SK-N-MC (cell line): ENCODE results near the gene KIAA1191.

ENCODE experiments used
- DNase-seq: peaks from one replicate; pipeline ENCODE4 v3.0.0-alpha.2; 2011; ENCODE audit warnings: low read depth, low spot score
- H3K27ac ChIP-seq: fragments of 200-600 bp; sonication (generic); 2 replicates; pipeline ENCODE4 v1.5.1; 2016; ENCODE audit warnings: mixed run types
- H3K36me3 ChIP-seq: fragments of 200-600 bp; sonication (generic); 2 replicates; pipeline ENCODE4 v1.6.1; 2017; ENCODE audit warnings: antibody characterized with exemption, low read length, mixed read lengths; ENCODE audit not compliant: insufficient read depth
- H3K4me3 ChIP-seq: fragments of 200-600 bp; sonication (generic); 2 replicates; pipeline ENCODE4 v1.5.1; 2016
- H3K9ac ChIP-seq: fragments of 200-600 bp; sonication (generic); 2 replicates; pipeline ENCODE4 v1.8.0; 2017; ENCODE audit warnings: mixed run types, mixed read lengths; ENCODE audit not compliant: insufficient read length
- H3K9me3 ChIP-seq: fragments of 200-600 bp; sonication (generic); 2 replicates; pipeline ENCODE4 v1.6.1; 2017; ENCODE audit warnings: low read depth, mild to moderate bottlenecking, antibody characterized with exemption, low read length, moderate library complexity, mixed read lengths
- EZH2 ChIP-seq: fragments of 200-600 bp; sonication (generic); IDR thresholded peaks from one replicate; pipeline ENCODE4 v1.6.1; 2017; ENCODE audit warnings: antibody characterized with exemption
- FOXP2 ChIP-seq: optimal IDR thresholded peaks from 2 replicates; pipeline ENCODE3; 2011; ENCODE audit warnings: mild to moderate bottlenecking, moderate library complexity; ENCODE audit not compliant: insufficient read depth; ENCODE audit errors: extremely low read length, control extremely low read depth
- POLR2AphosphoS5 ChIP-seq: IDR thresholded peaks from 2 replicates; pipeline ENCODE4 v1.6.1; 2012; ENCODE audit warnings: mild to moderate bottlenecking, low read depth, low read length, borderline replicate concordance

The KIAA1191 gene

GRCh38 chr5:176379881-176380280 lies 18.3 kb upstream of the KIAA1191 start:
- peak overlapping the region; percentile 40; the same call in 1 of the 2 replicates for H3K27ac ChIP-seq
- H3K36me3 ChIP-seq = peaks cover 52% of the 10 kb centered on the region
- H3K9ac ChIP-seq = no peak overlapping the region
- no peaks in the 10 kb centered on the region for H3K9me3 ChIP-seq
- no peak for DNase-seq
- TF ChIP-seq FOXP2 = no peak
- TF ChIP-seq POLR2AphosphoS5 = no peak
- TF ChIP-seq EZH2 = no peak
- no peak overlapping the region for H3K4me3 ChIP-seq

GRCh38 chr5:176373100-176373818 lies 11.7 kb upstream of the KIAA1191 start:
- Histone ChIP-seq H3K9ac (no peak overlapping the region), H3K4me3 (no peak overlapping the region), H3K36me3 (peaks cover 4% of the 10 kb centered on the region; the same call in 1 of the 2 replicates), H3K27ac (no peak overlapping the region), H3K9me3 (no peaks in the 10 kb centered on the region)
- DNase-seq = no peak
- TF ChIP-seq POLR2AphosphoS5 (no peak), FOXP2 (no peak), EZH2 (no peak)

GRCh38 chr5:176371621-176372539 lies 10.3 kb upstream of the KIAA1191 start:
- TF ChIP-seq FOXP2 (no peak), POLR2AphosphoS5 (no peak), EZH2 (no peak)
- Histone ChIP-seq H3K36me3 (peaks cover 4% of the 10 kb centered on the region; the same call in 1 of the 2 replicates), H3K9me3 (no peaks in the 10 kb centered on the region), H3K9ac (no peak overlapping the region), H3K27ac (no peak overlapping the region), H3K4me3 (no peak overlapping the region)
- no peak for DNase-seq

GRCh38 chr5:176369934-176370711 lies 8.6 kb upstream of the KIAA1191 start:
- H3K27ac ChIP-seq = no peak overlapping the region
- H3K4me3 ChIP-seq = no peak overlapping the region
- H3K9me3 ChIP-seq = no peaks in the 10 kb centered on the region
- no peak overlapping the region for H3K9ac ChIP-seq
- no peak for DNase-seq
- TF ChIP-seq EZH2 (no peak), POLR2AphosphoS5 (no peak), FOXP2 (no peak)
- H3K36me3 ChIP-seq = peaks cover 4% of the 10 kb centered on the region; the same call in 1 of the 2 replicates

- H3K4me3 ChIP-seq = no peak overlapping the region
- no peak for DNase-seq
- TF ChIP-seq POLR2AphosphoS5 (no peak), EZH2 (no peak), FOXP2 (no peak)
- no peak overlapping the region for H3K27ac ChIP-seq
- H3K36me3 ChIP-seq = peaks cover 4% of the 10 kb centered on the region; the same call in 1 of the 2 replicates
- no peak overlapping the region for H3K9ac ChIP-seq
- H3K9me3 ChIP-seq = no peaks in the 10 kb centered on the region
These were observed 7.2 kb upstream of the KIAA1191 start for GRCh38 chr5:176368726-176369125.

- H3K36me3 ChIP-seq = peaks cover 4% of the 10 kb centered on the region; the same call in 1 of the 2 replicates
- TF ChIP-seq FOXP2 (no peak), POLR2AphosphoS5 (no peak), EZH2 (no peak)
- DNase-seq = no peak
- no peak overlapping the region for H3K27ac ChIP-seq
- H3K9ac ChIP-seq = peak overlapping the region; percentile 78
- peak overlapping the region; percentile 90 for H3K4me3 ChIP-seq
- no peaks in the 10 kb centered on the region for H3K9me3 ChIP-seq
These were observed 4.8 kb upstream of the KIAA1191 start for GRCh38 chr5:176366232-176366894.

GRCh38 chr5:176365351-176366231 lies 4.0 kb upstream of the KIAA1191 start, which contains the start of gene ARL10:
ARL10 (plus strand) TSS chr5:176365487; CDS start chr5:176365564, 77 bp downstream.
- Histone ChIP-seq H3K27ac (no peak within 1 kb of the TSS), H3K9me3 (no peaks in the 10 kb centered on the region), H3K4me3 (peak within 1 kb of the TSS; percentile 90), H3K9ac (peak within 1 kb of the TSS; percentile 78), H3K36me3 (peaks cover 4% of the 10 kb centered on the region; the same call in 1 of the 2 replicates)
- no peak for DNase-seq
- TF ChIP-seq FOXP2 (no peak), EZH2 (no peak), POLR2AphosphoS5 (no peak; the same call in 1 of the 2 replicates)
